ENCODE results near the gene JUP.

GRCh38 chr17:41769985-41770384, 16.5 kb downstream of the JUP start:
- TF ChIP-seq SIN3A (IDR thresholded peaks at IDR 0.05; ENCODE audit: low read depth) (no peak), ATF3 (IDR thresholded peaks at IDR 0.05) (no peak), POLR2A (IDR thresholded peaks at IDR 0.05; ENCODE audit: borderline replicate concordance, extremely low read depth, insufficient read depth, insufficient read length) (no peak), POLR2AphosphoS5 (IDR thresholded peaks at IDR 0.05; ENCODE audit: low read depth, low read length) (0 out of 2 replicates have a peak, but pooled peaks have one; percentile 7), CTCF (IDR thresholded peaks at IDR 0.05 in 2 of 3, conservative IDR thresholded peaks at IDR 0.05 in 1 of 3; ENCODE audit: borderline replicate concordance in 1 of 3, insufficient read depth in 1 of 3, low read depth in 2 of 3, low read length in 2 of 3) (no peak), EGR1 (IDR thresholded peaks at IDR 0.05; ENCODE audit: low read depth) (no peak), ZNF274 (IDR thresholded peaks at IDR 0.05; ENCODE audit: low read depth, low read length) (no peak), JUND (IDR thresholded peaks at IDR 0.05) (no peak), CEBPB (IDR thresholded peaks at IDR 0.05; ENCODE audit: low read depth) (no peak), MAX (IDR thresholded peaks at IDR 0.05) (no peak)

Data from HCT116 (cell line).